ENCODE measurements around the gene KLHL3.
A peak's percentile ranks its signal among the peaks of the same experiment; 100 is the strongest.

KLHL3 gene

DNA sequence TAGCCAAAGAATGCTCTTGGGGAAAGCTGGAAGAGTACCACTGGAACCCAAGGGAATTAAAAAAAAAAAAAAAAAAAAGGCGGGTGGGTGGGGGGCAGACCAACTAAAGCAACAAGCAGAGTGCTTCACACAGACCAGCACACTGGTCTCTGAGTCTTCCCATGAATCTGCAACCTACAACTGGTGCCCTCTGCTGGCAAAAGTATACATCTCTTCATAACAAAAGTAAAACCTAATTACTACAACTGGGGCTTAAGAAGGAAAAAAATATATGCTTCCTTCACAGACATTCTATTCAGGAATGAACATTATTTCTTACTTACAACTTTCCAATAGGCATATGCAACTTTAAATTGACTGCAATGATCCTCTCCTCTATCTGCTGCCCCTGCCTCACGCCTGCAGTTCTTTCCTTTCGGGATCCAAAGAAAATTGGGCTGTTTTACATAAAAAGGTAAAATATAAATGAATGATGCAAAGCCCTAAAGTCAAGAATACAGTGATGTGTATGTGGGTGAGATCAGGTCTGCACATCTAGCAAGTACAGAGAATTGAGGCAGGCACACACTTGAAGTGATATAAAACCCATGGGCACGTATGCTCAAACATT lies 7.2 kb upstream of the KLHL3 start:
- DNase-seq (ENCODE audit: low read depth, low spot score) = peak; percentile 46

DNA sequence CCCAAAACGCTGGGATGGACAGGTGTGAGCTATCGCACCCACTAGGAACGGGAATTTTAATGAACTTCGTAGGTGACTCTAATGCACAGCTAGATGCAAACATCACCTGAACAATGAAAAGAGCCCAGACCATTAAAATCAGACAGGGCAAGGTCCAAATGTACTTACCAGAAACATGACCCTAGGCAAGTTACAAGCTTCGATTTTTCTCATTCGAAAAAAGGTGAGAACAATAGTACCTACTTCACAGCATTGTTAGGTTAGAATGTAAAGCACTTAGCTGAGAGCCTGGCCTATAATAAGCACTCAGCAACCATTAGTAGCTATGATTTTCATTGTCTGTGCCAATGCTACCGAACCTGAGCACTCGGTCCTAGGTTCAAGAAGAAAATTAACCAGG lies 5.8 kb upstream of the KLHL3 start:
- DNase-seq (ENCODE audit: low read depth, low spot score) = no peak

DNA sequence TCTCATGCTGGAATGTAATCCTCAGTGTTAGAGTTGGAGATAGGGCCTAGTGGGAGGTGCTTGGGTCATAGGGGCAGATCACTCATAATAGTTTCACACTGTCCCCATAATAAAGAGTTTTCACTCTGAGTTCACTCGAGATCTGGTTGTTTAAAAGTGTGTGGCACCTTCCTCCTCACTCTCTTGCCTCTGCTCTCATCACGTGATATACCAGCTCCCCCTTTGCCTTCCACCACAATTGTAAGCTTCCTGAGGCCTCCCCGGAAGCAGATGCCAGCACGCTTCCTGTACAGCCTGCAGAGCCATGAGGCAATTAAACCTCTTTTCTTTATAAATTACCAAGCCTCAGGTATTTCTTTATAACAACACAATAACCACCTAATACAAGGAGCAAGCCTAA lies 3.8 kb upstream of the KLHL3 start:
- DNase-seq (ENCODE audit: low read depth, low spot score) = no peak

DNA sequence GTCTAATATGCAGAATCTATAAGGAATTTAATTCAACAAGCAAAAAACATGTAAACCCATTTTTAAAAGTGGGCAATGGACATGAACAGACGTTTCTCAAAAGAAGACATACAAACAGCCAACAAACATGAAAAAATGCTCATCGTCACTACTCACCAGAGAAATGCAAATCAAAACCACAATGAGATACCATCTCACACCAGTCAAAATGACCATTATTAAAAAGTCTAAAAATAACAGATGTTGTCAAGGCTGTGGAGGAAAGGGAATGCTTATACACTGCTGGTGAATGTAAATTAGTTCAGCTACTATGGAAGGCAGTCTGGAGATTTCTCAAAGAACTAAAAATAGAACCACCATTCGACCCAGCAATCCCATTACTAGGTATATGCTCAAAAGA lies 3.1 kb upstream of the KLHL3 start:
- DNase-seq (ENCODE audit: low read depth, low spot score) = no peak

DNA sequence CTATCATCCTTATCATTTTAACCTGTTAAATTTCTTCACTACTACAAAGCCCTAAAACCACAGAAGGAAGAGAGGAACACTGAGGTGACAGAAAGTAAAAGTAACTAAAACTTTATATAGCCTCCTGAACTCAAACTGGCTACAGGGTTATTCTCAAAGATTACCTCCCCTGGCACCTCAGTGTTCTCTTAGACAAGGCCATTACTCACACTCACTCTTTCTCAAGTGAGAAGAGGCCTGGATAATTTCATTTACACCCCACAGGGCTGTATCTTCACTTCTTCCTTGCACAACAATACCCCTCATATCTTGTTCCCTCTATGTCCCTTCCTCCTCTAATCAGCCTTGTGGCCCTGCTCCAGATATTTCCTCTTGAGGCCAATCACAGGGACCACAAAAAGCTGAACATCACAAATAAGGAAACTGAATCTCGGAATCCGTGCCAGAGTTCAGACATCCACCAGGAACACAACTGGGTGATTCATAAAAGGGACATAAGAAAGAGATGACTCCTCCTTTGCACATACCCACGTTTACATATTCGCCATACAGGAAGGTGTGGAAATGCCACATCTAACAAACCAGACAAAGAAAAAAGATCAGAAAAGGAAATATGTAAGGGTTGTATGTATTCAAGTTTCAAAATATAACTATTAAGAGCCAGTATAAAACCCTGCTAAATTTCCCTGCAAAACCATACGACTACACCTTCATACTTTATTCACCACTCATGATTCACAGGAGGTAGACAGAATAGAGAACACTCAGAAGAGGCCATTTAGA lies 1.7 kb upstream of the KLHL3 start:
- DNase-seq (ENCODE audit: low read depth, low spot score) = no peak

GRCh38 chr5:137736496-137736895 lies 607 bp upstream of the KLHL3 start:
- no peak for DNase-seq (ENCODE audit: low read depth, low spot score)

DNA sequence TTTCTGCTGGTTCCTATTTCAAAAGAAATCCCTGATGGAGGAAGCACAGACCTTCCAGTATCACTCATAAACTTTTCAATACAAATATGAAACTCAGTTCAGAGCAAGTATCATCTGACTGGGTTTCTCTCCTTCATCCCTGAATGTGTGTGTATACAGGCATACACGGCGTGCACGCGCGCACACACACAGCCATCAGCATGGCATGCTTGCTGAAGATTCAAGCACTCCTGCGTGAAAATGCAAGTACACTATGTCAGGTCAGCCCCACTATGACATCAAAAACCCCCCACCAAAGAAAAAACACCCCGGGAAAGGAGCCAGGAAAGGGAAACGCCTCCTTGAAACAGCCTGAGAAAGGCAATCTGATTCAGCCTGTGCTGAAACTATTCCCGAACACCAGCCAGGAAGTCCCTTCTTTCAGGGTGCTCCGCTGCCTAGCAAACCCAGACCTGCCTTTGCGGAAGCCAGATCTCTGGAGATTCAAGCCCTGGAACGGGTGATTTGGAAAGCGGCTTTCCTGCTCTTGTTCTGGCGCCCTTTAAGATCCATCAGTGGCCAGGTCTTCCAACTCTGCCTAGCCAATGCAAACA lies 831 bp downstream of the KLHL3 start:
- DNase-seq (ENCODE audit: low read depth, low spot score) = no peak

GRCh38 chr5:137734331-137734730 lies 1.6 kb downstream of the KLHL3 start:
- DNase-seq (ENCODE audit: low read depth, low spot score) = no peak

GRCh38 chr5:137733922-137734321 lies 2.0 kb downstream of the KLHL3 start:
- no peak for DNase-seq (ENCODE audit: low read depth, low spot score)

DNA sequence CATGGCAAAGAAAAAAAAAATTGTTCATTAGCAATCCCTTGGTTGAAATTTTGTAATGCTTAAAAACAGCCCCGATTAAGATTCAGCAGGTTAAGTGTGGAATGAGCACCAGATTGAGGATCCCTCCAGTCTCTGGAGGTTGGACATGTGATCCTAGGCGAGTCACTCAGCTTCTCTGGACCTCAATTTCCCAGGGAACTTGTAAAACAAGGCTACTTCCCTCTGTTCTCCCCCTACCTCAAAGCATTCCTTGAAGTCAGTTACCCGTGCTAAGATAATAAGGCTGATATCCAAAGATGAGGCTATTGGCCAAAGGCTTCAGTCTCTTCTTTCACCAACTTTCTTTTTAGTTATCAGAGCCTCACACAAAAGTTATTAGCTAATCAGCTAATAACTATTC lies 2.9 kb downstream of the KLHL3 start:
- no peak for DNase-seq (ENCODE audit: low read depth, low spot score)

- no peak for DNase-seq (ENCODE audit: low read depth, low spot score)
Measured at GRCh38 chr5:137731176-137731575, 4.7 kb downstream of the KLHL3 start.

- no peak for DNase-seq (ENCODE audit: low read depth, low spot score)
Measured at GRCh38 chr5:137730336-137730735, 5.6 kb downstream of the KLHL3 start.

DNA sequence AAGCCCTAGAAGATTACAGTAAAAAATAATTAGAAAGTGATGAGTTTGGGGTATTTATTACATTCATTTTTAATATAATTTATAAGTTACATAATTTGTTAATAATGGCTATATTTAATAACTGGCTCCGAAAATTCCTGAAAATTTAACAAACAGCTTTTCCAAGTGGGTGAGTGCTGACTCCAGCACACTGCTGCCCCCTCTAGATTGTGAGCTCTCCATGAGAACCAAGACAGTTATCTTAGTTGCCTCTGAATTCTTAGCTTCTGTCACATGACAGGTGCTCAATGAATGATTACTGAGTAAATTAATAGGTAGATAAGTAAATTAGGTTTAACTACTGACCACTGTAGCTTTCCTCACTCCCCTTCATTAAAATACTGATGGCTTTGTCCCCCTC lies 7.8 kb downstream of the KLHL3 start:
- DNase-seq (ENCODE audit: low read depth, low spot score) = no peak

DNA sequence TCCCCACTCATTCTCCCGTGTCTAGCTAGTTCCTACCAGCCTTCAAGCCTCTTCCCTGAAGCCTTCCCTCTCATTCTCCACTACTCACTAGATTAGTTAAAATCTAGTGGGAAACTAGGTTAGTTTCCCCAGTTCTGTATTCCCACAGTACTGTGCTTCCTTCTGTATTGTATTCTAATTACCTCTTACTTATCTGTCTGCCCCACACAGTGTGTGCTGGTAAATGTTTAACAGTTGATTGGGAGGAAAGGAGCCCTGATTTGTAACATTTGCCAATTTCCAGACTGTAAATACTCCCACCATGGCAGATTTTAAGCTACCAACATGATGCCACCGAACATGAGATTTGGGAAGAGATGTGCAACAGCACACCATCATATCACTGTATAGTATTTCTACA lies 8.3 kb downstream of the KLHL3 start:
- DNase-seq (ENCODE audit: low read depth, low spot score) = no peak

DNA sequence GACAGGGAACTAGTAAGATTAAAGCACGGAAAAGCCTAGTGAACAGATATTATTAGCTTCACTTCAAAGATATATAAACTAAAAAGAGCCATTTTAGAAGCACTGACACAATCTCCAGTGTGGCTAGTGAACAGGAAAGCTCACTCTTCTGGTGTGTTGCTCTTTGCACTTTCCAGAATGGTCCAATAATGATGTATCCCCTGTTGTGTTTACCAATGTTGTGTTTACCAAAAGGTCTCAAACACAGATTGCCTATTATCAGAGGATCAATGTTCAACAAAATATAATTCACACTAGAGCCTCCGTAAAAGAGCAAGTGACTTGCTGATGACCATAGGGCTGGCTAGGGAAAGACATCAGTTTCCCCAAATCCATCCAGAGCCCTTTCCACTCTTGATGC lies 11.6 kb downstream of the KLHL3 start:
- DNase-seq (ENCODE audit: low read depth, low spot score) = no peak

DNA sequence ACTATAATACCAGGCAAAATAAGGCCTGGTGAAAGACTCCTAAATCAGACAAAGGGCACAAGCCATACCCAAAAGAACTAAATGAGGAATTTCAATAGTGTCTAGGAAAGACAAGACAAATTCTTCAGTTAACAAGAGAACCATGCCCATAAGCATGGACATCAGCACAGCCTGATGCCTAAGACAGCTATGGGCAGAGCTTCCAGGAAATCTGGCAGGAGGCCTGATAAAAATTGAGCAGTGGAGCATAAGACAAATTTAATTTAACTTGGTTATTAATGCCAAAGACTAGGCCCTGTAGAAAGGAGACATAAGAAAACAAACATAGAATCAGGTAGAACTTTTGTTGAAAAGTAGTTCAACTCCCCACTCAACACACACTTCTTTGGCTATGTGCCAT lies 17.3 kb downstream of the KLHL3 start:
- no peak for DNase-seq (ENCODE audit: low read depth, low spot score)

GRCh38 chr5:137716337-137716736 lies 19.6 kb downstream of the KLHL3 start:
- DNase-seq (ENCODE audit: low read depth, low spot score) = no peak

- DNase-seq (ENCODE audit: low read depth, low spot score) = no peak
Measured at GRCh38 chr5:137715456-137715855, 20.4 kb downstream of the KLHL3 start.

DNA sequence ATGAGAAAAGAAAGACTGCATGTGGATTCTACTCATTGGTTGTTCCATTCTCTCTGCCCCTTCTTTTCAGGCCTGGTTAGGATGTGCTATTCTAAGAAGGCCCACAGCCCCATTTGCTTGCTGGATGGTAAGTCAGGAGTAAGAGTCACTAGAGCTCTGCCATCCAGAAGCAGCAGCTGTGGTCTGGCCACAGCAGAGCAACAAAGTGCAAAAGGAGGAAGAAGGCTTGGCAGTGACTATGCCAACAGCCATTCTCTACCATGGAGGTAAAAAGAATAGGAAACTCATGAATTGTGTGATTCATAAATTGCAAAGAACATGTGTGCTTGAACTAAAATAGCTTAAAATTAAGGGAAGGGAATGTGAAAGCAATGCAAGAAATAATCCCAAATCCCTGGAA lies 20.9 kb downstream of the KLHL3 start:
- DNase-seq (ENCODE audit: low read depth, low spot score) = no peak

DNA sequence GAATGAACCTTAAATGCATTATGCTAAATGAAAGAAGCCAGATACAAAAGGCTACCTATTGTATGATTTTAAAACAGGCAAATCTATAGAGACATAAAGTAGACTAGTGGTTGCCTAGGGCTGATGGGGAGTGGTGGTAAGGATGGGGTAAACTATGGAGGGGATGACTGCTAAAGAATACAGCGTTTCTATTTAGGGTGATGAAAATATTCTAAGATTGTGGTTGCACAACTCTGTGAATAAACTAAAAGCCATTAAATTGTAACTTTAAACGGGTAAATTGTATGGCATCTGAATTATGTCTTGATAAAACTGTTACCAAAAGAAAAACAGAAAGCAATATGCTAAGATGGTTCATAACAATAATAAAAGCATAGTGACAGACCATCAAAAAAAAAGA lies 21.4 kb downstream of the KLHL3 start:
- DNase-seq (ENCODE audit: low read depth, low spot score) = no peak

GRCh38 chr5:137712139-137712667 lies 23.7 kb downstream of the KLHL3 start:
- DNase-seq (ENCODE audit: low read depth, low spot score) = no peak

- DNase-seq (ENCODE audit: low read depth, low spot score) = no peak
Measured at GRCh38 chr5:137710086-137710485, 25.8 kb downstream of the KLHL3 start.
